Cardiac muscle cell (in vitro differentiated cells and primary cell): Measurements from ENCODE around the gene CEMIP. TPM values are rescaled to one million over a fixed set of nuclear protein-coding genes. Genes with fewer than 3 reads are reported as not detected.
A peak's percentile ranks its signal among the peaks of the same experiment; 100 is the strongest.

Source experiments
- DNase-seq, 2 donors: peaks; one replicate each; pipeline versions ENCODE4 v3.0.0 to v3.0.0-alpha.2; 2010 to 2017; ENCODE audit warnings: low read depth in 1 of 2, low spot score in 1 of 2
- H3K27ac ChIP-seq: fragments of 200-600 bp; sonication (generic); 2 replicates; pipeline ENCODE4 v1.5.1; 2016
- H3K27me3 ChIP-seq: fragments of 200-600 bp; sonication (generic); 2 replicates; pipeline ENCODE4 v1.6.0; 2016; ENCODE audit warnings: control low read depth
- H3K36me3 ChIP-seq: fragments of 200-600 bp; sonication (generic); 2 replicates; pipeline ENCODE4 v1.5.1; 2016; ENCODE audit warnings: control low read depth
- H3K4me1 ChIP-seq: fragments of 200-600 bp; sonication (generic); 2 replicates; pipeline ENCODE4 v1.8.1; 2017; ENCODE audit warnings: low read depth, mild to moderate bottlenecking, mixed run types
- H3K4me3 ChIP-seq: fragments of 200-600 bp; sonication (generic); 2 replicates; pipeline ENCODE4 v1.5.1; 2016; ENCODE audit warnings: mild to moderate bottlenecking
- H3K9me3 ChIP-seq: fragments of 200-600 bp; sonication (generic); 2 replicates; pipeline ENCODE4 v1.5.1; 2017; ENCODE audit warnings: low read depth, mild to moderate bottlenecking, control low read depth
- polyA plus RNA-seq: library from polyadenylated mRNA; unstranded; fragments of >200 nt; fragmentation: Nextera tagmentation; extraction: Ambion mirVana; gene quantifications from 2 replicates; pipeline ENCODE4 v1.2.1, GENCODE V29; 2016
- total RNA-seq: library from RNA; depleted of rRNA; stranded (reverse); fragments of >200 nt; gene quantifications from 2 replicates; pipeline ENCODE4 v1.2.3, GENCODE V29; 2016
- TF ChIP-seq, protein P1 (sequence below): IDR thresholded peaks from 2 replicates; pipeline ENCODE4 v1.5.1; 2012; ENCODE audit warnings: low read depth, mild to moderate bottlenecking, low read length

Gene CEMIP
- total and polyA plus RNA-seq, 2 experiments from 2014 or later, result 0.12 to 1.9 TPM

DNA sequence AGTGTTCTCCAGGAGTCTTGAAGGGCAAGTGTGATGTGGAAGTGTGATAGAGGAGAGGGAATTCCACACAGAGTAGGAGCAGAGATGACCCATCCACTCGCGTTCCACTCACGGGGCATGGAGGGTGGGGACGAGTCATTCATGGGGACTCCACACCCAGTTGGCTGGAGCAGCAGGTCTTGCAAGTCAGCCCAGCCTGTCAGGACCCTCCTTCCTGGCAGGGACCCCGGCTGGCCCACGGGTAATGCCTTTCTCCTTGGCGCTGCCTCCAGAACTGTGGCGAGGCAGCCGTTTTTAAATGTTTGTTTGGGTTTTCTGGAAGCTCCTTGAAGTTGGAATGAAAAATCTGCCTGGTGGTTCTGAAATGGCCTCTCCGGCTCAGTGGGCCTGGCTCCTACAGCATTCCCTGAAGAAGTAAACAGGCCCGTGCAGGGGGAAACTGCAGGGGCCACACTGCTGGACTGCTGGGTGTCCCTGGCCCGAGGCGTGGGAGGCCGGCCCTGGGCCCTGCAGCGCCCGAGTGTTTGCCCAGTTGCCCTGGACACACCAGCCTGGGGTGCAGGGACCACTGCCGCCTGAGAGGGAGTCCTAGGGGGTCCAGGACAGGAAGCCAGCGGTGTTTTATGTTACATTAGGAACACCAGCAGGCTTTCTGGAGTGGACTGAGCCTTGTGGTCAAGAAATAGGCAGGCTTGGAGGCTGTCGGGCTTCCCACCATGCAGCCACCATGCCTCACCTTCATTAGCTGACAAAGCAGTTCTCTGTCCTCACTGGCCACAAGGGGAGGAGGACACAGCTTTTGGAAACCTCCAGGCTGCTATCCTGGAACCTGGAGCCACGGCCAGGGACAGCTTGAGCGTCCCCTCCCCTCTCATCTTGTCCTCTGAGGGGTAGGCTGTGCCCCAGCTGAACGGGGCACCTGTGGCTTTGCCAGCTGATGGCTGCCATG is 61.3 kb downstream of the CEMIP start:
- DNase-seq, result no peak
- H3K27ac ChIP-seq, result no peak overlapping the region
- H3K27me3 ChIP-seq, result no peaks in the 10 kb centered on the region
- H3K4me3 ChIP-seq, result no peak overlapping the region
- no peaks in the 10 kb centered on the region for H3K9me3 ChIP-seq
- H3K36me3 ChIP-seq, result no peaks in the 10 kb centered on the region
- TF ChIP-seq, protein P1, sequence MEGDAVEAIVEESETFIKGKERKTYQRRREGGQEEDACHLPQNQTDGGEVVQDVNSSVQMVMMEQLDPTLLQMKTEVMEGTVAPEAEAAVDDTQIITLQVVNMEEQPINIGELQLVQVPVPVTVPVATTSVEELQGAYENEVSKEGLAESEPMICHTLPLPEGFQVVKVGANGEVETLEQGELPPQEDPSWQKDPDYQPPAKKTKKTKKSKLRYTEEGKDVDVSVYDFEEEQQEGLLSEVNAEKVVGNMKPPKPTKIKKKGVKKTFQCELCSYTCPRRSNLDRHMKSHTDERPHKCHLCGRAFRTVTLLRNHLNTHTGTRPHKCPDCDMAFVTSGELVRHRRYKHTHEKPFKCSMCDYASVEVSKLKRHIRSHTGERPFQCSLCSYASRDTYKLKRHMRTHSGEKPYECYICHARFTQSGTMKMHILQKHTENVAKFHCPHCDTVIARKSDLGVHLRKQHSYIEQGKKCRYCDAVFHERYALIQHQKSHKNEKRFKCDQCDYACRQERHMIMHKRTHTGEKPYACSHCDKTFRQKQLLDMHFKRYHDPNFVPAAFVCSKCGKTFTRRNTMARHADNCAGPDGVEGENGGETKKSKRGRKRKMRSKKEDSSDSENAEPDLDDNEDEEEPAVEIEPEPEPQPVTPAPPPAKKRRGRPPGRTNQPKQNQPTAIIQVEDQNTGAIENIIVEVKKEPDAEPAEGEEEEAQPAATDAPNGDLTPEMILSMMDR, result no peak
- no peaks in the 10 kb centered on the region for H3K4me1 ChIP-seq

DNA sequence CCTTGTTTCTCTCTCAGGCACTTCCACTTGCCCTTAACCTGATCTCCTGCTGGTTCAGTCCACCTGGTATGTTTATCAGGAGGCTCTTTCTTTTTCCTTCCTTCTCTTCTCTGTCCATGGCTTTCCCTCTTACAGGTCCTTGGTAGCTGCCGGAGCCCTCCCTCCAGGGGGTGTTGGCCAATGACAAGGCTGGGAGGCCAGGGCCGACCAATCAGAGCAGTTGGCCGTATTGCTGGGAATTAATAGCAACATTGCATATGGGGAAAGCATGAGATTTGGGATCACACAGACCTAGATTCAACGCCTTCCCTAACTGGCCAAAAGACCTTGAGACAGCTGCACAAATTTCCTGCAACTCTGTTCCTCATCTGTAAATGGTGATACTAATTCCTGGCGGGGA is 62.4 kb downstream of the CEMIP start:
- Histone ChIP-seq H3K4me1 (no peaks in the 10 kb centered on the region), H3K27me3 (no peaks in the 10 kb centered on the region), H3K4me3 (no peak overlapping the region), H3K27ac (no peak overlapping the region), H3K9me3 (no peaks in the 10 kb centered on the region), H3K36me3 (no peaks in the 10 kb centered on the region)
- DNase-seq, result no peak
- TF ChIP-seq, protein P1, result no peak

DNA sequence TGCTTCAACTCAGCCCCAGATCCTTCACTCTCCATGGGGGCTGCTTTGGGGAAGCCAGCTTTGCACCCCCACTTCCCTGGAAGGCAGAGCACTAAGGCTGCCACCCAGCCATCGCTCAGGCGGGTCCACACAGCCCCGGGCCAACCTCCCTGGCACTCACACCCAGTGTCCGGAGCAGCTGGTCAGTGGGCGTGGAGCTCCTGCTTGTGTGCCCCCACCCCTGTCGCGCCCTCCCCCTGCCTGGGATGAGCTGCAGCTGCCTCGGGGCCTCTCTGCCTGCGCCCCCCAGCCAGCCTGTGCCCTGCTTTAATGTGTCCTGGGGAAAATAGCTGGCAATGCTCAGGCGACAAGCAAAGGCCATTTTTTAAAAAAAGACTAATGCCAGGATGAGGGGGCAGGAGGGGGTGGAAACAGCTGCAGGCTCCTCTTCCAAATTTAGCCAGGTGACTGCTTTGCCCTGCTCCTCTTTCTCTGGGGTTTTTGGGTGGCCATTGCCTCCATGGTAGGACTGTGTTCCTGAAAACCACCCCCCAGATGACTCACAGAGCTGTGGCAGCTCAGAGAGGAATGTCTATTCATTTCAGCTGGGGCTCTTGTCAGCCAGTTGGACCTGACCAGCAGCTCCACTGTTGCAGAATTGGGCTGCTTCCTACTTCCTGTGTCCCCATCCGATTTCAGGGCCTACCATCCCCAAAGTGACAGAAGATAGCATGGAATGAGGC is 65.0 kb downstream of the CEMIP start:
- H3K4me1 ChIP-seq, result no peaks in the 10 kb centered on the region
- H3K36me3 ChIP-seq, result no peaks in the 10 kb centered on the region
- H3K27me3 ChIP-seq, result no peaks in the 10 kb centered on the region
- TF ChIP-seq, protein P1, result no peak
- peak in 1 of 2 donors; percentile 33 for DNase-seq
- H3K9me3 ChIP-seq, result no peaks in the 10 kb centered on the region
- no peak overlapping the region for H3K4me3 ChIP-seq
- no peak overlapping the region for H3K27ac ChIP-seq

DNA sequence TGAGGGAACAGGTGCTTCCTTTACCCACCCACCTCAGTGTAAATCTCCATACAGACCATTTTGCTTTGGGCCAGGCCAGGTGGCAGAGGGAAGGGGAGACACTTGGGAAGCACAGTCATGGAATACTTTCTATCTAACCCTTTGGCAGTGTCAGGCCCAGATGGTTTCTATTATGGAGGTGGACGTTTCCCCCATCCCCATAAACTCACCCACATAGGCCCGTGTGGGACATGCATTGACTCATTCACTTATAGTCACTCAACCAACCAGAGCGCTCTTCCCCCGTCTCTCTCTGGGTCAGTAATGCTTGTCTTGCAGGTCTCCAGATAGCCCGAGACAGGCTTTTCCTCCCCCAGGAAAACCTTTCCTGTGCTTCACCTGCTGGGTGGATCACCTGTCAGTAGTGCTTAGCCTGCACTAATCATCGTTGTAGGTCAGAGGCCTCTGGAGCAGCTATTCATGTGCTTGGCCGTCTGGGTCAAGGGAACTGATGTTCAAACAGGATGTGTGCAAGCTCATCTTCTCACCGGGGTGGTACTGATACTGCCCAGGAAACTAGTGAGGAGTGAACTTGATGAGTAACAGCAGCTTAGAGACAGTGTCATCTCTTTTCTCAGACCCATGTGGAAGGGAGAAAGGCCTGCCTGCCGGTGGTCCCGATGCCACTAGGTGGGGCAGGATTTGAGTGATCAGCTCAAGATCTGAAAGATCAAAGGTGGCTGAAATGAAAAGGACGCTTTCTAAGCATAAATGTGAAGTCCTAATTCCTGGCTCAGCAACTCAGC is 67.1 kb downstream of the CEMIP start:
- no peak for DNase-seq
- H3K27me3 ChIP-seq, result no peaks in the 10 kb centered on the region
- no peaks in the 10 kb centered on the region for H3K4me1 ChIP-seq
- H3K9me3 ChIP-seq, result no peaks in the 10 kb centered on the region
- H3K36me3 ChIP-seq, result no peaks in the 10 kb centered on the region
- no peak overlapping the region for H3K4me3 ChIP-seq
- no peak overlapping the region for H3K27ac ChIP-seq
- TF ChIP-seq, protein P1, result no peak

- TF ChIP-seq, protein P1, result no peak
- no peaks in the 10 kb centered on the region for H3K27me3 ChIP-seq
- no peaks in the 10 kb centered on the region for H3K9me3 ChIP-seq
- peak in 1 of 2 donors; percentile 86 for DNase-seq
- H3K27ac ChIP-seq, result no peak overlapping the region
- no peaks in the 10 kb centered on the region for H3K36me3 ChIP-seq
- no peaks in the 10 kb centered on the region for H3K4me1 ChIP-seq
- no peak overlapping the region for H3K4me3 ChIP-seq
Observed at GRCh38 chr15:80849308-80849707, 70.1 kb downstream of the CEMIP start.
